T47D (cell line): ENCODE results near the gene AGAP1.
A peak's percentile ranks its signal among the peaks of the same experiment; 100 is the strongest.

ENCODE experiments used
- DNase-seq, 2 experiments: peaks; one replicate each; pipeline versions ENCODE4 v3.0.0 to v3.0.0-alpha.2; 2011 to 2012; ENCODE audit warnings: low read depth in 1 of 2, low spot score in 1 of 2
- JUND ChIP-seq: IDR thresholded peaks from 2 replicates; pipeline ENCODE4 v1.6.1; 2012; ENCODE audit warnings: low read depth
- in situ Hi-C: cut with HindIII; loops from 2 replicates; pipeline ENCODE4 v1.10.0; 2016; ENCODE audit warnings: low sequenced_read_pairs, low pct_unique_long_range_greater_than_20kb

AGAP1 gene

DNA sequence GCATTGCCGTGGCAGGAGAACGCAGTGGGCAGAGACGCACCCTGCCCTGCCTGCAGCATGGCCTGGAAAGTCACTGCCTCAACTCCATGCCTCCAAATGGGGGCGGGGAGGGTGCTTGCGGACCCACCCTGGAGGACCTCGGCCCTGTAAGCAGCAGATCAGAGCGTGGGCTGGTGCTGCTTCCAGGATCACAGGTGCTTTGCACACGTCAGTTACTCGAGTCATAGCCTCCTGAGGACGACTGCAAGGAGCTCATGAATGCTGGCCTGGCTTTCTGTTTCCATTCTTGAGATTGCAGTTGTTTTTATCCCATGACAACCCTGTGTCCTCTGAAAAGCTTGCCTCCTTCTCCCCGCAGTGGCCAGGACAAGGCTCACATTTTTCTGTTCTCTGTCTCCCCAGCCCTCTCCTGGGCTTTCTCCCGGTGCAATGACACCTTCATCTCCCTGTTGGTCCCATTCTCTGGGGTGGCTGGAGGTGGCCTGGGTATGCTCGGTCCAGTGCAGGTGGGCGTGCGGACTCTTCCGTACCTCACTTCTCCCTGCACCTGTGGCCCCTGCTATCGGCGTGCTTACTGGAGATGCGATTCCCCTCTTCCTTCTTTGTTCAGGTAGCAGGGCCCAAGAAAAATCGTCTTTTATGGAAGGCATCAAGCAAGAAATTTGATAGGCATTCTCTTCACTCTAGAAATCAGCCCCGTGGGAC lies 466.3 kb downstream of the AGAP1 start:
- in situ Hi-C loops = no loop called here
- no peak for DNase-seq
- TF ChIP-seq JUND = no peak

DNA sequence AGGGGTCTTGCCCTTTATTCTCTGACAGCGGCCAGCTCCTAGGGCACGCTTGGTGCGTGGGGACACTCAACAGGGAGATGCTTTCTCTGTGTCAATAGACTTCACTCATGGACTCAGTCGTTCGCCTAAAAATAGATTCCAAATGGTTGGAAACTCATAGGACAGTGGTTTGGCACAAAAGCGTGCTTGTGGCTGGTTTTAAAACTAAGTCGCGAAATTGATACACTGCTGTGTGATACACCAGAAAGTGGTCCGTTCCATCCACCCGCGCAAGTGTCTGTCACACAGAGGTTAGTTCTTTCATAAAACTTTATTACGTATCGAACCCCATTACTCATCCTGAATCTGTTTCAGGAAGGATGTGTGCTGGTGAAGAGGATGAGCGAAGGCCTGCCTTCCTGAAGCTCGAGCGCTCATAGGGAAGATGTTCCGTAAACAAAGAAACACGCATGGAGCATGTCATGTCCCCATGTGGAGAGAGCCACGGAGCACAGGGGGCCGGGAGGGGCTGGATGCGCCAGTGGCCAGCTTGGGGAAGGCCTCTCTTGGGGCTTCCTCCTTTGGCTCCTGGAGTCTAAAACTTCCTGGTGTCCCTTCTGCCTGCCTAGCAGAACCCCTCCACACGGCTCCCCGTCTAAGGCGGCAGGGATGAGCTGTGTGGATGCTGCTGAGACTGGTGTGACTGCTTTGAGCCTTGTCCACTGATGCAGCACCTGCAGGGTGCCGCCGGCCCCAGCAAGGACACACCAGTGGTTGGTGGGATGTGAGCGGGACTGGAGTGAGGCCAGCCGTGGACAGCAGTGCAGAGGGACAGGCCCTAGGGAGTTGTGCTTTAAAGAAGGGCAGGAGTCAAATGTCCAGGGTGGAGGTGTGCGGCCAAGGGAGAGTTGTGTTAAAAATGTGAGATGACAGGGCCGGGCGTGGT lies 467.1 kb downstream of the AGAP1 start:
- TF ChIP-seq JUND = no peak
- no peak for DNase-seq
- in situ Hi-C loops = no loop called here

DNA sequence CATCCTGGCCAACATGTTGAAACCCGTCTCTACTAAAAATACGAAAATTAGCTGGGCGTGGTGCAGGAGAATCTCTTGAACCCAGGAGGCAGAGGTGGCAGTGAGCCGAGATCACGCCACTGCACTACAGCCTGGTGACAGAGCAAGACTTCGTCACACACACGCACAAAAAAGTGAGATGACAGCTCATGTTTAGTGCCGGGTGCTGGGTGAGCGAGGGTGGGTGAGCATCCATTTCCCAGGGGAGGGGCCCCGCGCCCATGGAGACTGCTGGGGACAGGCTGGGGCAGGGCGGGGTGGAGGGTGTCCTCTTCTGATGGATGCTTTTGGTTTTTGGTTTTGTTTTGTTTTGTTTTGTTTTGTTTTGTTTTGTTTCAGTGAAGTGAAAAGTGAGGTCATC lies 467.9 kb downstream of the AGAP1 start:
- in situ Hi-C loops = no loop called here
- no peak for DNase-seq
- TF ChIP-seq JUND = no peak

DNA sequence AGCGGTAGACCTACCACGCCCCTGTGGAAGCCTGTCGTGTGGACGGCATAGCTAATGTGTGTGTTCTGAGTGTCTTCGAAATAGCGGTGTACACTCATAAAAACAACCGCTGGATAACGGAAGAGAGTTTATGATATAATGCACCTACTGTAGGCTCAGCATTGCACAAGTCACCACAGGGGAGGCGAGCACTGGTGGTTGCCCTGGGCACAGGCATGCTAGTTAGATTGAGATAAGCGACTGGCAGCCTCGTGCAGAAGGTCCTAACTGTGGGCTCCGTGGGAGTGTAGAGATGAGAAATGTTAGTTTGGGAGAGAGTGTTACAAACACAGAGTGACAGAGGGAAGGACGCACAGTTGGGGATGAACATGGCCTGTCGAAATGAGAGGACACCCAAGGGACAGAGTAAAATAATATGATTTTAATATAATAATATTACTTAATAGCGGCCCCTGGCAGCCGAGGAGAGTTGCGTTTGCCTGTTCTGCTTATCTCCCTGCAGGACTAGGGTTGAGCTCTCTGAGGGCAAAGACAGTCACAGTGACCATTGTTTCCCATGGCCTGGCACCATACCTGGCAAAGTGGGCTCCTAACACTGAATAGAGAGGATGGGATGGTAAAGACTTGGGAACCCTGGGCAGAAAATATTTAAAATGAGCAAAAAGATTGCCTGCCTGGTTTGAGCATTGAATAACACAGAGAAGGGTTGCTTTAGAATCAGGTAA lies 470.2 kb downstream of the AGAP1 start:
- TF ChIP-seq JUND = no peak
- no peak for DNase-seq
- in situ Hi-C loops = no loop called here

DNA sequence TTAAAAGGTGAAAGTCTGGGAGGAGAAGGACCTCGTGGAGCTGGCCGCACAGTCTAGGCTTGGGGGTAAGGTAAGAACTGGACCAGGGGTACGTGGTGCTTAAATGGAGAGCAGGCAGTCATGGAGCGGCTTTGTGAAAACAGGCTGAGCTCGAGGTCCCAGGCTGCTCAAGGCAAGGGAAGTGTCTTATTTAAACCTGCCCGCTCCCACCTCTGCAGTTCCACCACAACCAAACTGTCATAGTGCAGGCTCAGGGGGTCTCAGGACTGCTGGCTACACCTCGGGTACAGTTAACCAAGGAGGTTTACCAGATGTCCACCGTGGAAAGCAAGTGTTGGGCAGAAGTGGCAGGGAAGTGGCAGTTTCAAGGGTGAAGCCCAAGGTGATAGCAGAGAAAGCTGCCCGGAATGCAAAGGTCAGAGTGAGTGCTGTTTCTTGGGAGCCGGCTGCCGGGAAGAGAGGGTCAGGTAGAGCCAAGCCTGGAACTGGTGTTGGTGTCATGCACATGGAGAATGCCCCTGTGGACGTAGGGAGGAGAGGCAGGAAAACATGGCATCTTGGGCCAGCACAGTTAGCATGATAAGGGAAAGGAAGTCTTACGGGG lies 471.0 kb downstream of the AGAP1 start:
- no peak for DNase-seq
- TF ChIP-seq JUND = no peak
- in situ Hi-C loops = no loop called here

DNA sequence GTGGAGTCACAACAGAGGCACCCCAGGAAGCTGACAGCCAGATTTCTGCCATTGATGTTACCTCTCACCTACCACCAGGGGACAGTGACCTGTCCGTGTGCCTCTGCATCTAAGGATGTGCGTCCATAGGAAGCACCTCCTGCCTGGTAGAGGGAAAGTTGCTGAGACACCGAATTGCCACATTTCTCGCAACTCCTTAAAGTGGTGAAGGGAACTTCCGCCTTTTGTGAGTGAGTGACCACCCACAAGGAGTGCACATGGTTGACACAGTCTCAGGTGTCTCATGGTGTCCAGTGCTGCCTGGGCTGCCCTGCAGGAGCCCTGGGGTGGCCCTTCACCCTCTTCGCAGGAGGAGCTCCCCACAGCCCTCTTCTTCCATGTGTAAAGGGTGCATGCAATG lies 472.6 kb downstream of the AGAP1 start:
- peak in 1 of 2 experiments; percentile 3 for DNase-seq
- TF ChIP-seq JUND = no peak
- in situ Hi-C loops = no loop called here

DNA sequence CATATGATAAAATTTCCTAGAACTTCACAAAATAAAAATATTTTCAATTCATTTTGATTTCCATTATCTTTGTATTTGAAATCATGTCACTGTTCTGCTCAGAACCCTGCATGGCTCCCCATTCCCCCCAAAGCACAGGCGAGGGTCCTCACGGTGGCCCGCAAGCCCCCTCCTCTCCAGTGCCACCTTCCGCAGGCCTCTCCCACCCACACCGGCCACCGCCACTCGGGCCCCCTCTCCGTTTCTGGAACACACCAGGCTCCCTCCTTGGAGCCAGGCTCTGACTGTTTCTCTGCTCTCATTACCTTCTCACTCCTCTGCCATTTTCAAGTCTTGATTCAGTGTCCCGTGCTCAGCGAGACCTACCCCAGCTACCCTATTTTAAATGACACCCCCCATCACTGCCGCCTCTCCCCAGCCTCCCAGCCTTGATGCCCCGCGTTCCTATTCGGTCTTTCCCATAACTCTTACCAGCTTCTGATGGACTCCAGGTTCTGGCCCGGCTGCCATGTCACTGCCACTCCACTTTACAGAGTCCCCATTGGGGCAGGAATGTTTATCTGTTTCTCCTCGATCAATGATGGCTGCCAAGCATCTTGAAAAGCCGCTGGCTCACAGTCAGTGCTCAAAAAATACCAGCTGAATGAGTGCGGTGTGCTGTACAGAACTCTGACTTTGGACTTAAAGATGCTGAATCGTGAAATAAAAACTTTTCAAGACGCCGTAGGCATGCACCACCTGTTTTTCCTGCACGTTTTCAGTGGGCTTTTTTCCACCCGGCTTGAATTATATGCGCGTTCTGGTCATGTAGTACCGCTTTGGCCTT lies 473.3 kb downstream of the AGAP1 start:
- in situ Hi-C loops = no loop called here
- TF ChIP-seq JUND = no peak
- DNase-seq = no peak

DNA sequence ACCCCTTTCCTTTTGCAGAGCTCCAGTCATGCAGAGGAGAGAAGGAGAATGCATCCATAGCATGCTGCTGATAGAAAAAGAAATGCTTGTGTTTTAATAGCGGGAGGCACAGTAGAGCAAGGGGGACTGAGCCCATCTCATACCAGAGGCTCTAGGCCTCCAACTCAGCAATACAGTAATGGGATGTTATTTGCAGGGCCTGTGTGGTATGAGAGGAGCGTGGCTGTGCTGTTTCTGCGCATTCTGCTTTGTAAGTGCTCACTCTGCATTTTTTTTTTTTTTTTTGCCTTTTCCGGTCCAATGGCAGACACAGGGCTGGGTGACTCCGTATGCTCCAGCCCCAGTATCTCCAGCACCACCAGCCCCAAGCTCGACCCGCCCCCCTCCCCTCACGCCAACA lies 474.3 kb downstream of the AGAP1 start:
- DNase-seq = no peak
- no peak for TF ChIP-seq JUND
- in situ Hi-C loops = no loop called here

DNA sequence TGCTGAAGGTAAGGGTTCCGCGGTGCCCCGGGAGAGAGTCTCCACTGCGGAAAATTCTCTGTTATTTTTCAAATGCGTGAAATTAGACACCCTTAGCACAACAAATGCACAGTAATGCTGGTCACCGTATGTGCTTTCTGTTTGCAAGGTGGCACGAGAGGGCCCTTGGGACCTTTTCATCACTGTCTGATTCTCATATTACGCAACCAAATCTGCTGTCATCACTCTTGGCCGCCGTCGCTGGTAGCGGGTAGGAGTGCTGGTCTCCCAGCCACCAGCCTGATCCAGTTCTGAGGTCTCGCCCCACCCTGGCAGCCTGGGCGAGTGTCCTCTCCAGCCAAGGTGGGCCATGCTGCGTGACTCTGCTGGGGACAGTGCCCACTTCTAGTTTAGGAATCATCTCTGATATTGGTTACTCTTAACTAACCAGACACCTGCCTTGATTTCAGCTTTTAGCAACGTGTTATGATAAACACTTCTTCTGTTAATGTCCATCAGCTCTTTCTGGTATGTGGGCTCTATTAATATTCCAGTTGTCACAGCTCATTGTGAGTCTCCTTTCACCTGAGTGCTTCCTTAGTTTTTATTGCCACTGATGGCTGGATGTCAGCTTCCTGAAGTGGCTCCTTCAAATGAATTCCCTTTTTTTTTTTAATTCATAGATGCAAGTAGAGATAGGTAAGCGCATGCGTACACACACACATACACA lies 474.9 kb downstream of the AGAP1 start:
- TF ChIP-seq JUND = no peak
- DNase-seq = no peak
- in situ Hi-C loops = no loop called here

DNA sequence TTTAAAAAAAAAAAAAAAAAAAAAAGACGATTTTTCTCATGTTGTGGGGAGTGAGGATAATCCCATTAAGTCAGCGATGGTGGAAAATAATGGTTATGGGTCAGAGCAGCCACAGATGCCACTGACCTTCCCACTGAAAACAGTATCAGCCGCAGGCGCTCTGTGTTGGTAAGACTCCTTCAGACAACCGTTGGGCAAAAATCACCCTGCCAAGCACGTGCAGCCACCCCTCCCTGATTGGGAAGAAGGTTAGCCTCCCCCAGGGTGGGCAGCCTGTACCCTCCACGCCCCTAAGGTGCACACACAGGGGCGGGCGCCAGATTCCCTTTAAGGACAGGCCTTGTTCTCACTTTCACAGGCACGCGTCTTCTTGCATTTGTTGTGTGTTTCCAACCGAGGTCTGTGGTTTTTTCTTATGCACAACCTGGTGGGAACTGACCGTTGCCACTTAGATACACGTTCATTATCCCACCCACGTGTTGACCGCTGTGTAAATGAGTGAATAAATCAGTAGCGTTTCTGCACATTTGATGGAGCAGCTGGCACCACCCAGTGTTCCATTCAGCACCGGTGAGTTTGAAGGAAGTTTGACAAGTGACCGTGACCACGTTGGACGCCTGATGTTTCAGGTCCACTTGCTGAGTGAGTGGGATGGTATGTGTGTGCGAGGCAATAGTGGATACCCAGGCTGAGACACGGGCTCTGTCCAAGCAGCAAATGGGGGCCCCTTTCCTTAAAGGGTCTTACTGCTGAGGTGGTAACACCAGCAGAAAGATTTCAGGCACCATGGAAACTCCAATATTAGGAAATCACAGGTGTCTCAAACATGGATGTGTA lies 476.6 kb downstream of the AGAP1 start:
- in situ Hi-C loops = no loop called here
- TF ChIP-seq JUND = no peak
- no peak for DNase-seq
